SK-N-SH (cell line): Measurements from ENCODE around the gene PTPRN.

Source experiments
- CHD2 ChIP-seq: fragments of 150-350 bp; IDR thresholded peaks from 2 replicates; pipeline ENCODE4 v1.6.1; 2018; ENCODE audit warnings: low read length; ENCODE audit not compliant: partially characterized antibody
- CTCF ChIP-seq: fragments of 200-600 bp; sonication (generic); IDR thresholded peaks from 2 replicates; pipeline ENCODE4 v1.6.1; 2017; ENCODE audit warnings: antibody characterized with exemption, mild to moderate bottlenecking, moderate library complexity
- FOSL2 ChIP-seq: IDR thresholded peaks from 2 replicates; pipeline ENCODE4 v1.4.0; 2012; ENCODE audit warnings: low read depth, mild to moderate bottlenecking, moderate library complexity, borderline replicate concordance
- FOXM1 ChIP-seq: IDR thresholded peaks from 2 replicates; pipeline ENCODE4 v1.4.0; 2012; ENCODE audit warnings: low read depth, mild to moderate bottlenecking
- GABPA ChIP-seq: IDR thresholded peaks from 2 replicates; pipeline ENCODE4 v1.4.0; 2012; ENCODE audit warnings: low read depth, mild to moderate bottlenecking
- IRF3 ChIP-seq: fragments of 150-350 bp; IDR thresholded peaks from 2 replicates; pipeline ENCODE4 v1.6.1; 2016; ENCODE audit warnings: mild to moderate bottlenecking, low read depth, low read length
- MEF2A ChIP-seq: IDR thresholded peaks from 2 replicates; pipeline ENCODE4 v1.4.0; 2012; ENCODE audit warnings: low read depth, borderline replicate concordance
- NRF1 ChIP-seq: IDR thresholded peaks from 2 replicates; pipeline ENCODE4 v1.6.1; 2012; ENCODE audit warnings: low read depth, mild to moderate bottlenecking, low read length
- RCOR1 ChIP-seq: fragments of 150-350 bp; IDR thresholded peaks from 2 replicates; pipeline ENCODE4 v1.6.1; 2017; ENCODE audit warnings: antibody characterized with exemption, low read length
- RFX5 ChIP-seq: IDR thresholded peaks from 2 replicates; pipeline ENCODE4 v1.6.1; 2012; ENCODE audit warnings: mild to moderate bottlenecking, improper control_type of control experiment, low read length
- TCF12 ChIP-seq: IDR thresholded peaks from 2 replicates; pipeline ENCODE4 v1.4.0; 2012
- TEAD4 ChIP-seq: IDR thresholded peaks from 2 replicates; pipeline ENCODE4 v1.4.0; 2012; ENCODE audit warnings: mild to moderate bottlenecking, borderline replicate concordance; ENCODE audit not compliant: insufficient read depth
- TF ChIP-seq, protein P1 (sequence below): IDR thresholded peaks from 2 replicates; pipeline ENCODE4; 2012

DNA sequence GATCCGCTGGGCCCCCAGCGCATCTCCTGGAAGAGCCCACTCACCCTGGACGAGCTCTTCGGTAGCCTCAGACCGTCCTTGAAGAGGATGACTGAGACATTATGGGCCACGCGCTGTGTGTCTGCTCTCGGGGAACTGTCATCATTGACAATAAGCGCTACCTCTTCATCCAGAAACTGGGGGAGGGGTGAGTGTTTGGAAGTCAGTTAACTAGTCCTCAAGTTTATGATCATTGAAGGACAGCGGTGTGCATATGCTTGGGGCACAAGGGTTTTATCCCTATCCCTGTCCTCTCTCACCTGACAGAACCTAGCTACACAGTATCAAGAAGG, 63.3 kb downstream of the PTPRN start:
- no peak for TF ChIP-seq CTCF
- no peak for TF ChIP-seq TCF12
- TF ChIP-seq FOSL2 = no peak
- TF ChIP-seq GABPA = no peak
- no peak for TF ChIP-seq FOXM1
- no peak for TF ChIP-seq RCOR1
- TF ChIP-seq MEF2A = no peak
- TF ChIP-seq, protein P1, sequence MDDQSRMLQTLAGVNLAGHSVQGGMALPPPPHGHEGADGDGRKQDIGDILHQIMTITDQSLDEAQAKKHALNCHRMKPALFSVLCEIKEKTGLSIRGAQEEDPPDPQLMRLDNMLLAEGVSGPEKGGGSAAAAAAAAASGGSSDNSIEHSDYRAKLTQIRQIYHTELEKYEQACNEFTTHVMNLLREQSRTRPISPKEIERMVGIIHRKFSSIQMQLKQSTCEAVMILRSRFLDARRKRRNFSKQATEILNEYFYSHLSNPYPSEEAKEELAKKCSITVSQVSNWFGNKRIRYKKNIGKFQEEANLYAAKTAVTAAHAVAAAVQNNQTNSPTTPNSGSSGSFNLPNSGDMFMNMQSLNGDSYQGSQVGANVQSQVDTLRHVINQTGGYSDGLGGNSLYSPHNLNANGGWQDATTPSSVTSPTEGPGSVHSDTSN = no peak
- no peak for TF ChIP-seq IRF3
- TF ChIP-seq NRF1 = no peak
- TF ChIP-seq TEAD4 = no peak
- no peak for TF ChIP-seq RFX5
- TF ChIP-seq CHD2 = no peak
